Posterior vena cava (tissue), 2 donors: Measurements from ENCODE around the gene FBXO8. TPM values are rescaled to one million over a fixed set of nuclear protein-coding genes. Genes with fewer than 3 reads are reported as not detected.

ENCODE experiments used
- DNase-seq: peaks from one replicate; pipeline ENCODE4 v3.0.0-alpha.2; 2020; ENCODE audit warnings: low spot score
- intact Hi-C, 2 donors: fragments of 100-400 bp; cut with DNase I; formaldehyde crosslinking; loops; one replicate each; pipeline versions ENCODE4 v1.14.1 to v1.14.2; 2022 to 2023
- total RNA-seq, 2 donors: library from RNA; stranded (reverse); fragmentation: NEBNext Ultra II Directional; extraction: Animal tissue kit (Norgen Biotek cat#: 25700); gene quantifications; one replicate each; pipeline ENCODE4 v1.2.1, GENCODE V29; 2021
- donor health status: DM: yes; HTN: yes; CAD: no.
- donor health status: DM: yes; HTN: yes; CAD: no.

FBXO8 gene
- total RNA-seq, 2 donors from 2014 or later, result 28.6 to 29.3 TPM

- no peak for DNase-seq
- intact Hi-C loops, result no loop called here
Observed at GRCh38 chr4:174215961-174216680, 67.3 kb downstream of the FBXO8 start.

- intact Hi-C loops, result no loop called here
- DNase-seq, result no peak
Observed at GRCh38 chr4:174215057-174215456, 68.4 kb downstream of the FBXO8 start.

GRCh38 chr4:174214101-174214878, 69.2 kb downstream of the FBXO8 start:
- DNase-seq, result no peak
- intact Hi-C loops, result no loop called here

GRCh38 chr4:174213731-174214100, 69.8 kb downstream of the FBXO8 start:
- no peak for DNase-seq
- intact Hi-C loops, result no loop called here

- intact Hi-C loops, result no loop called here
- DNase-seq, result no peak
Observed at GRCh38 chr4:174212061-174212460, 71.4 kb downstream of the FBXO8 start.

- intact Hi-C loops, result no loop called here
- no peak for DNase-seq
Observed at GRCh38 chr4:174211622-174212044, 71.8 kb downstream of the FBXO8 start.

- DNase-seq, result no peak
- intact Hi-C loops, result no loop called here
Observed at GRCh38 chr4:174210952-174211490, 72.4 kb downstream of the FBXO8 start.

- no peak for DNase-seq
- intact Hi-C loops, result no loop called here
Observed at GRCh38 chr4:174210354-174210753, 73.1 kb downstream of the FBXO8 start.

GRCh38 chr4:174209341-174209740, 74.1 kb downstream of the FBXO8 start:
- DNase-seq, result no peak
- intact Hi-C loops, result no loop called here

- DNase-seq, result no peak
- intact Hi-C loops, result no loop called here
Observed at GRCh38 chr4:174207367-174207766, 76.1 kb downstream of the FBXO8 start.

- DNase-seq, result no peak
- intact Hi-C loops, result no loop called here
Observed at GRCh38 chr4:174204164-174204831, 79.2 kb downstream of the FBXO8 start.

- no peak for DNase-seq
- intact Hi-C loops, result no loop called here
Observed at GRCh38 chr4:174201871-174202270, 81.6 kb downstream of the FBXO8 start.

- intact Hi-C loops, result no loop called here
Observed at GRCh38 chr4:174199735-174200134, 83.7 kb downstream of the FBXO8 start.

GRCh38 chr4:174198828-174199227, 84.6 kb downstream of the FBXO8 start:
- no peak for DNase-seq

More at GRCh38 chr4:174199735-174200134, 83.7 kb downstream of the FBXO8 start:
- DNase-seq, result no peak

GRCh38 chr4:174198396-174198795, 85.1 kb downstream of the FBXO8 start:
- intact Hi-C loops, result no loop called here
- DNase-seq, result no peak

More at GRCh38 chr4:174198828-174199227, 84.6 kb downstream of the FBXO8 start:
- intact Hi-C loops, result no loop called here

- DNase-seq, result no peak
- intact Hi-C loops, result no loop called here
Observed at GRCh38 chr4:174193438-174194374, 89.8 kb downstream of the FBXO8 start.

- no peak for DNase-seq
- intact Hi-C loops, result no loop called here
Observed at GRCh38 chr4:174192943-174193342, 90.5 kb downstream of the FBXO8 start.

- no peak for DNase-seq
- intact Hi-C loops, result no loop called here
Observed at GRCh38 chr4:174190832-174191500, 92.5 kb downstream of the FBXO8 start.
